Islet of Langerhans (tissue), 1 donor: ENCODE data around the gene MRPS18A.

Experiments used
- FAIRE-seq: peaks from one replicate; lab custom pipeline; 2011; peaks lifted over from hg19 to GRCh38; lab: Jason Lieb, UNC

The MRPS18A gene

DNA sequence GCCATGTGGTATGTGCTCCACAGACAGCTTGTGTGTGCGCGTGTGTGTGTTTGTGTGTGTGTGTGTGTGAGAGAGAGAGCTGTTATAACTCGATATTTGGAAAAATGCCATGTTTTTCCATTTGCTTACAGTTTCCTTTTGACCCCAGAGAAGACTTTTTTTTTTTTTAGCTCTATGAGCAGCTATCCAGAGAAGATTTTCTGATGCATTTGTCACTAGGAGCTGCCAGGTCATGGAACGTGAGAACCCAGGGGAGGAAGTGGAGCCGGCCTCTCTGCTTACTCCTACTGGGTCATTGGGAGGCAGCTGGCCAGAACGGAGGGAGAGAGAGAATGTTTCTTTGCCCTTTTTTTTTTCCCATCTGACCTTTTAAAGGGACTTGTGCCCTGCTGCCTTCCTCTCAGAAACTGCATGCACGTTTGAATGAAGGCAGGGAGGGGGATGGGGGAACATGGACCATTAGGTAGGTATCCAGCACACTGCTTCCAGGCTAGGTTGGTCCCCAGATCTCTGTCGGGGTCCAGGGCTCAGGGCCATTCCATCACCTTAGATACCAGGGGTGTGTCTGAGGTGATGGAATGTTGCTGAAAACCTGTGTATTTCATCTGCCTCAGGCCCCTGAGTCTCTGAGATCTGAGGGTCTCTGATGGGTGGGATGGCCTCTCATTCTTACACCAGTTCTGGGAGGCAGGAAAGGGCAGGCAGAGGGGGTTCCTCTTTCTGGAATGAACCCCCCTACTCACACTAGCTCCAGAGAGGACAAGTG, 11.2 kb upstream of the MRPS18A start:
- no peak for FAIRE-seq

GRCh38 chr6:43697421-43697820, 9.8 kb upstream of the MRPS18A start:
- FAIRE-seq: no peak

GRCh38 chr6:43695967-43696291, 8.3 kb upstream of the MRPS18A start:
- no peak for FAIRE-seq

DNA sequence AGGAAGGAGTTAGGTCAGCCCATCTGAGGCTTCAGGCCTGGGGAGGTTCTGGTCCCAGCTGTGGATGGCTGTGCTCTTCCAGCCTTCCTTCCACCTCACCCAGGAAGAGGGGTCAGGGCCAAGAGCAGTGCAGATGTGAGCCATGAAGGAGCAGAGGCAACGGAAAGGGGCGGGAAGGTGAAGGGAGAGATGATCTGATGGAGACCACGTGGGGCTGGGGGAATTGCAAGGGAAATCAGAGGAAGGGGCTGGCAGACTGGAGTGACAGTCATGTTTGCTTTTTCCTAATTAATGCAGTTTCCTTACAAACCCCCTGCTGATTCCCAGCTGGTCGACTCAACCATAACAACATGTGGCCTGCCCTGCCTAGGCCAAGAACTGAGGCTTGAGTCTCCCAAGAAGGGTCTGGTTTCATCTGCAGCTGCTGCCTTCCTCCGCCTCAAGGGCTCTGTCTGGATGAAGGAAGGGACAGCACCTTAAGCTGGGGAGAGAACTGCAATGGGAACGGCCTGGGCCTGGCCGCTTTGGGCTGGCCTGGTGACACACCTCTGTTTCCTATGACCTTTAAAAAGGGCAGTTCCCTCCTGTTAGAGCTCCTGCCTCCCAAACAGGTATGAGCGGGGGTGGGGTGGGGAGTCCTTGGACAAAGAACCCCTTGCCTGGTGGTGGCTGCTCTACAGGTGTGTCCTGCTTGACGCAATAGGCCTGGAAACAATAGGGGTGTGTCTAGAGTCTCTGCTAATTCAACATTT, 7.8 kb upstream of the MRPS18A start:
- no peak for FAIRE-seq

DNA sequence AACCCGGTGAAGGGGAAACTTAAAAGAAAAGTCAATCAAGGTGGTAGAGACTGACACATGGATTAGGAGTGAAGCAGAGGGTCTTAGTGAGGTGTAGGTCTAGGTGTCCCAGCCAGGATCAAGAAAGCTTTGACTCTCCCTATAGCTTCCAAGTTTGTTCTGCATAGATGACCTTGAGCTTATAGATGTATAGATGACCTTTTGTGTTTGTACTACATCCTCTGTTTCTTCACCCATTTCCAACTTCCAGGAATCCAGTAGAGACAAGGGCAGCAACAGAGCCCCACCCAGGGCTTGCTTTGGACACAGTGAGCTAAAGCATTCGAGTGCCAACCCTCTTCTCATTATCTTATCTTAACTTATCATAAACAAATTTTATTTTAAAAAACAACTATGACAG, 1.8 kb upstream of the MRPS18A start:
- no peak for FAIRE-seq

- FAIRE-seq: no peak
Observed at GRCh38 chr6:43687079-43687436, 533 bp downstream of the MRPS18A start.

DNA sequence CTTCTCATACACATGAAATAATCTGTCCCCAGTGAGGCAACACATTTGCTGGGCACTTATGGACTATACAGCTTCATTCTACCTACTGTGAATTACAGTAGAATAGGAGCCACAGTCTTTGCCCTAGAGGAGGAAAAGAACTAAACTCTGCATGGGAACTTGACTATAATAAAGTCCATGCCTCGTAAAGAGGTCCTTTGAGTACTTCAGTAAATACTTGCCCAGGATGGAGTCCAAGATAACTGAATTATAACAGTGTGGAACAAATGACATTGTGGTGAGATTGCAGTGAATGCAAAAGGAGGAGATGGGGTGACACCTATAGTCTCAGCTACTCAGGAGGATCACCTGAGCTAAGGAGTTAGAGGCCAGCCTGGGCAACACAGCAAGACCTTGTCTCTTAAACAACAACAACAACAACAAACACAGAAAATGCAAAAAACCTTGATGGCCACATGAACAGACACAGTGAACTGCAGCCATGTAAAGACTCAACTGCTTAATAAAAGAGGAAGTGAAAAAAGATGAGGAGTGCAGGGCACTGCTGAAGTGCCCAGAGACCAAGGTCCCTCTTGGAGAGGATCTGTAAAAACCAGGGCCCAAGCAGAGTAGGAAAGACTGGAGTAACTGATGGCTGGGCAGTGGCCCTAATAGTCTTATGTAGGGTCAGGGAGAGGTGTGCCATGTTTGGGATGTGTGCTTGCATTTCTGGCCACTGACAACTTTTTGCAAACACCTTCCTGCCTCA, 3.7 kb downstream of the MRPS18A start:
- FAIRE-seq: no peak

DNA sequence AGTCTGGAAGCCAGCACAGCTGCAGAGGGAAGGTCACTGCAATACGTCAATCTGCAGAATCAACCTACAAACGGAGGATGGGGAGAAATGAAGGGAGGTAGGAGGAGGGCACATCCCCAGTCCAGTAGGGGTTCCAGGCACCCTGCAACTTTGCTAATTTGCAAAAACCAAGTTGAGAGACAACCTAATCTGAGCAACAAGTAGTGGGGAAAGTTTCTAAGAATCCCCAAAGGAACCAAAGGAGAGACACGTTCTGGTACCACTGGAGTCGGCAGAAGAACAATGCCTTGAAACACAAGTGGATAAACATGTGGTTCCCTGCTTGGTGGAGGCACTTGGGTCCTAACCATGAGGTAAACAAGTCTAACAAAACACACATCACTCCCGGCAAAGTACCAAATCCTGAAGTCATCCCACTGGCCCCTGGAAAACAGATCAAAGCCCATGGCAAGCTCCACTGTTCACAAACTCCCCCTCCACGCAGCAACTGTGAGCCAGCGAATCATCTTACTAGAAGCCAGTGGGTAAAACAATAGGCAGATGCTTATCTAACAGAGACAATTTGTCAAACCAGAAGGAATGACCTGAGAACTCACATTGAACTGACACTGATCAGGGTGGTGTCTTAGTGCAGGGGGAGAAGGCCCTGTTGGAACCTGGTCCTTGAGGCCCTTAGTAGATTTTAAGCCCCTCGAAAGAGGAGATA, 4.7 kb downstream of the MRPS18A start:
- no peak for FAIRE-seq

- FAIRE-seq: no peak
Observed at GRCh38 chr6:43681303-43681702, 6.3 kb downstream of the MRPS18A start.

- no peak for FAIRE-seq
Observed at GRCh38 chr6:43680308-43681200, 7.0 kb downstream of the MRPS18A start.

GRCh38 chr6:43679057-43679456, 8.5 kb downstream of the MRPS18A start:
- no peak for FAIRE-seq

GRCh38 chr6:43678341-43678740, 9.2 kb downstream of the MRPS18A start:
- FAIRE-seq: no peak

DNA sequence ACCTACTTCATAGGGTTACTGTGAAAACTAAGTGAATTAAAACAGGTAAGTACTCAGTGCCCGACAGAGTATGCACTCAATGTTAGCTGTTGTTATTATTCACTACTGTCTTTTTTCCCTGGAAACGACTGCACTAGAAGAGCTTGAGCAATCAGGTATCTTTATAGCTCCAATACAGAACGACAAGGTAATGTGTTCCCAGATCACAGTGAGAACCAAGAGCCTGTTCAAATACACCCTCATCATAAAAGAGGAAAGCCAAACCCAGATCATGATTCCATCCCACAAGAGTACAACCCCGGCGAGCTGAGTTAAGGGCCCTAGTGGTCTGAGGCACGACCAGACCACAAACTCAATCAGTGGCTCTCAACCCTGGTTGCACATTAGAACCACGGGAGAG, 9.8 kb downstream of the MRPS18A start:
- no peak for FAIRE-seq

DNA sequence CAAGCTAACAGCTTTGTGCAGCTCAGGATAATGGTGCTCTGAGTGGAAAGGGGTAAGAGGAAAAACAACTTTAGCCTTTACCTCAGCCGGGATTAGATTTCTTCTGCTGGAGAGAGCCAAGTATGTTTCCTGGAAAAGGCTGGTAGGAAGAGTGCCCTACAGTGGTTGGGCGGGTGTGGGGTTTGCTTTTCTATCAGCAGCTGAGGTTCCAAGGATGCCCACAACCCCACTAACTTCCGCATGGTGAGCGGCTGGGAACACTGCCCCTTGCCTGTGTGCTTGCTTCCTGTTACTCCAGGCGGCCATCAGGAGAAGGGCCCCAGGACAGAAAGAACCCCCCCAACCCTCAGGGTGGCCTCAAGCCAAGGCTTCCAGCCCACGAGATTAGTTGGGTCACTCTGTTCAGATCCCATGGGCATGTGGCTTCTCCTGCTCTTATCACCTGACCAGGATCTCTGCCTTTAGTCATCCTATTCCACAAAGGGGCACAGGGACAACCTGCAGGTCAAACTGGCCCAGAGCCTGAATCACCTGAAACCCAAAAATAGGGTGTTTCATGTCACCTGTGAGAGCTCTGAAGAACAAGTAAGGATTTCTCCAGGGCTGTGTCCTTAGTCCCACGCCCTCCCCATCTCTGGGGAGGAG, 10.5 kb downstream of the MRPS18A start:
- FAIRE-seq: no peak

- no peak for FAIRE-seq
Observed at GRCh38 chr6:43674921-43675320, 12.7 kb downstream of the MRPS18A start.

GRCh38 chr6:43674291-43674690, 13.3 kb downstream of the MRPS18A start:
- no peak for FAIRE-seq

- no peak for FAIRE-seq
Observed at GRCh38 chr6:43673444-43674084, 14.0 kb downstream of the MRPS18A start.

GRCh38 chr6:43671801-43672690, 15.5 kb downstream of the MRPS18A start:
- FAIRE-seq: no peak

GRCh38 chr6:43671011-43671800, 16.4 kb downstream of the MRPS18A start:
- no peak for FAIRE-seq
